GM12801 (cell line): ENCODE measurements around the gene OXCT2.

ENCODE experiments used
- CTCF ChIP-seq: IDR thresholded peaks from one replicate; pipeline ENCODE4 v1.5.1; 2011; ENCODE audit warnings: control low read depth; ENCODE audit not compliant: insufficient read length; ENCODE audit errors: extremely low read depth

Gene OXCT2

GRCh38 chr1:39759436-39759726 is 11.8 kb downstream of the OXCT2 start:
- TF ChIP-seq CTCF = no peak

- TF ChIP-seq CTCF = no peak
Observed at GRCh38 chr1:39758556-39759435, 12.4 kb downstream of the OXCT2 start.

- no peak for TF ChIP-seq CTCF
Observed at GRCh38 chr1:39757501-39757900, 13.6 kb downstream of the OXCT2 start.

- no peak for TF ChIP-seq CTCF
Observed at GRCh38 chr1:39755965-39756659, 15.0 kb downstream of the OXCT2 start.

GRCh38 chr1:39754906-39755504 is 16.1 kb downstream of the OXCT2 start:
- no peak for TF ChIP-seq CTCF

GRCh38 chr1:39754026-39754570 is 17.1 kb downstream of the OXCT2 start:
- no peak for TF ChIP-seq CTCF
